ENCODE data around the gene INPP5B. TPM values are rescaled to one million over a fixed set of nuclear protein-coding genes. Genes with fewer than 3 reads are reported as not detected.
A peak's percentile ranks its signal among the peaks of the same experiment; 100 is the strongest.

The INPP5B gene
- total and polyA plus RNA-seq, 9 of the 15 experiments (the other 6 are each of a cell fraction or from before 2014, with no cell fraction given): 14.1 to 28.7 (median 20.9) TPM

DNA sequence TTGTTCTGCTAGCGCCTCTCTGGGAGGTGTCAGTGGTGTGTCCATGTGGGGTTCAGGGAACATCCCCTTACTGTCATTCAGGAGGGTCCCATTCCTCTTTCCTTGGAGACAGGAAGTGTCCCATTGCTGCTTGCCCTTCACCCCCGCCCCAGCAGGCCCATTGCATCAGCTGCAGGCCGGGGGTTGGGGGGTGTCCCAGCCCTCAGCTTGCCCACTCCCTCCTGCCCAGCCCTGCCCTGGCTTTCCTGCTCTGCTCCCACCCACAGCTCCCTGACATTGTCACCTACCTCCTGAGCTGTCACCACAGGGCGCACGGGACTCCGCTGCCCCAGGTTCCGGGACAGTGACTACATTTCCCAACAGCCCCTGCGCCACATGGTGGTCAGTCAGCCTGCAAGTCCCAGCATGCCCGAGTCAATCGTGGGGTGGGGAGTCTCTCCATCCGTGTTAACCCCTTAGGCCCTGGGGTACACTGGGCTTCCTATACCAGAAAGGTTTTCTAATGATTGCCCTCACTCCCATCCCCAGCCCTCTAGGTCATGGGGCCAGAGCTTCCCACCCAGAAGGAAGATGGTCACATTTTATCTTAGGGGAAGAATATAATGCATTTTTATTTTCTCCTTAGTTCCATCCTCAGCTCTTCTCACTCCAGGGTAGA is at the start of gene INPP5B (continued):
- TF ChIP-seq, protein P1, sequence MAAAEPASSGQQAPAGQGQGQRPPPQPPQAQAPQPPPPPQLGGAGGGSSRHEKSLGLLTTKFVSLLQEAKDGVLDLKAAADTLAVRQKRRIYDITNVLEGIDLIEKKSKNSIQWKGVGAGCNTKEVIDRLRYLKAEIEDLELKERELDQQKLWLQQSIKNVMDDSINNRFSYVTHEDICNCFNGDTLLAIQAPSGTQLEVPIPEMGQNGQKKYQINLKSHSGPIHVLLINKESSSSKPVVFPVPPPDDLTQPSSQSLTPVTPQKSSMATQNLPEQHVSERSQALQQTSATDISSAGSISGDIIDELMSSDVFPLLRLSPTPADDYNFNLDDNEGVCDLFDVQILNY (CRISPR knock-in tag; IDR thresholded peaks at IDR 0.05): no peak
- no peak for TF ChIP-seq RBM25 (IDR thresholded peaks at IDR 0.05; ENCODE audit: low read depth, low read length, severe bottlenecking)
- TF ChIP-seq TBP (optimal IDR thresholded peaks at IDR 0.05; ENCODE audit: low read depth, low read length): no peak
- TF ChIP-seq CBFB (CRISPR knock-in tag; IDR thresholded peaks at IDR 0.05): no peak
- no peak for TF ChIP-seq TCF15 (CRISPR knock-in tag; IDR thresholded peaks at IDR 0.05)
- peak; percentile 41 for TF ChIP-seq ETV1 (tag; conservative IDR thresholded peaks at IDR 0.05; ENCODE audit: low read depth)
- no peak for TF ChIP-seq ZNF23 (CRISPR knock-in tag; IDR thresholded peaks at IDR 0.05)
- TF ChIP-seq, protein P2, sequence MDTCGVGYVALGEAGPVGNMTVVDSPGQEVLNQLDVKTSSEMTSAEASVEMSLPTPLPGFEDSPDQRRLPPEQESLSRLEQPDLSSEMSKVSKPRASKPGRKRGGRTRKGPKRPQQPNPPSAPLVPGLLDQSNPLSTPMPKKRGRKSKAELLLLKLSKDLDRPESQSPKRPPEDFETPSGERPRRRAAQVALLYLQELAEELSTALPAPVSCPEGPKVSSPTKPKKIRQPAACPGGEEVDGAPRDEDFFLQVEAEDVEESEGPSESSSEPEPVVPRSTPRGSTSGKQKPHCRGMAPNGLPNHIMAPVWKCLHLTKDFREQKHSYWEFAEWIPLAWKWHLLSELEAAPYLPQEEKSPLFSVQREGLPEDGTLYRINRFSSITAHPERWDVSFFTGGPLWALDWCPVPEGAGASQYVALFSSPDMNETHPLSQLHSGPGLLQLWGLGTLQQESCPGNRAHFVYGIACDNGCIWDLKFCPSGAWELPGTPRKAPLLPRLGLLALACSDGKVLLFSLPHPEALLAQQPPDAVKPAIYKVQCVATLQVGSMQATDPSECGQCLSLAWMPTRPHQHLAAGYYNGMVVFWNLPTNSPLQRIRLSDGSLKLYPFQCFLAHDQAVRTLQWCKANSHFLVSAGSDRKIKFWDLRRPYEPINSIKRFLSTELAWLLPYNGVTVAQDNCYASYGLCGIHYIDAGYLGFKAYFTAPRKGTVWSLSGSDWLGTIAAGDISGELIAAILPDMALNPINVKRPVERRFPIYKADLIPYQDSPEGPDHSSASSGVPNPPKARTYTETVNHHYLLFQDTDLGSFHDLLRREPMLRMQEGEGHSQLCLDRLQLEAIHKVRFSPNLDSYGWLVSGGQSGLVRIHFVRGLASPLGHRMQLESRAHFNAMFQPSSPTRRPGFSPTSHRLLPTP (IDR thresholded peaks at IDR 0.05; ENCODE audit: borderline replicate concordance, extremely low read depth, insufficient read length): no peak
- no peak for TF ChIP-seq ZNF277 (CRISPR knock-in tag; IDR thresholded peaks at IDR 0.05; ENCODE audit: borderline replicate concordance)
- TF ChIP-seq, protein P3, sequence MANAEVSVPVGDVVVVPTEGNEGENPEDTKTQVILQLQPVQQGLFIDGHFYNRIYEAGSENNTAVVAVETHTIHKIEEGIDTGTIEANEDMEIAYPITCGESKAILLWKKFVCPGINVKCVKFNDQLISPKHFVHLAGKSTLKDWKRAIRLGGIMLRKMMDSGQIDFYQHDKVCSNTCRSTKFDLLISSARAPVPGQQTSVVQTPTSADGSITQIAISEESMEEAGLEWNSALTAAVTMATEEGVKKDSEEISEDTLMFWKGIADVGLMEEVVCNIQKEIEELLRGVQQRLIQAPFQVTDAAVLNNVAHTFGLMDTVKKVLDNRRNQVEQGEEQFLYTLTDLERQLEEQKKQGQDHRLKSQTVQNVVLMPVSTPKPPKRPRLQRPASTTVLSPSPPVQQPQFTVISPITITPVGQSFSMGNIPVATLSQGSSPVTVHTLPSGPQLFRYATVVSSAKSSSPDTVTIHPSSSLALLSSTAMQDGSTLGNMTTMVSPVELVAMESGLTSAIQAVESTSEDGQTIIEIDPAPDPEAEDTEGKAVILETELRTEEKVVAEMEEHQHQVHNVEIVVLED (CRISPR knock-in tag; IDR thresholded peaks at IDR 0.05): 0 out of 2 replicates have a peak, but pooled peaks have one; percentile 30
- TF ChIP-seq, protein P4, sequence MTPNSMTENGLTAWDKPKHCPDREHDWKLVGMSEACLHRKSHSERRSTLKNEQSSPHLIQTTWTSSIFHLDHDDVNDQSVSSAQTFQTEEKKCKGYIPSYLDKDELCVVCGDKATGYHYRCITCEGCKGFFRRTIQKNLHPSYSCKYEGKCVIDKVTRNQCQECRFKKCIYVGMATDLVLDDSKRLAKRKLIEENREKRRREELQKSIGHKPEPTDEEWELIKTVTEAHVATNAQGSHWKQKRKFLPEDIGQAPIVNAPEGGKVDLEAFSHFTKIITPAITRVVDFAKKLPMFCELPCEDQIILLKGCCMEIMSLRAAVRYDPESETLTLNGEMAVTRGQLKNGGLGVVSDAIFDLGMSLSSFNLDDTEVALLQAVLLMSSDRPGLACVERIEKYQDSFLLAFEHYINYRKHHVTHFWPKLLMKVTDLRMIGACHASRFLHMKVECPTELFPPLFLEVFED (CRISPR knock-in tag; conservative IDR thresholded peaks at IDR 0.05): no peak; the same call in 1 of the 2 replicates
- TF ChIP-seq ETV5 (CRISPR knock-in tag; IDR thresholded peaks at IDR 0.05; ENCODE audit: low read depth): peak; percentile 78
- peak; percentile 4 for TF ChIP-seq ZFP36 (IDR thresholded peaks at IDR 0.05; ENCODE audit: low read depth, low read length, partially characterized antibody)
- TF ChIP-seq, protein P5, sequence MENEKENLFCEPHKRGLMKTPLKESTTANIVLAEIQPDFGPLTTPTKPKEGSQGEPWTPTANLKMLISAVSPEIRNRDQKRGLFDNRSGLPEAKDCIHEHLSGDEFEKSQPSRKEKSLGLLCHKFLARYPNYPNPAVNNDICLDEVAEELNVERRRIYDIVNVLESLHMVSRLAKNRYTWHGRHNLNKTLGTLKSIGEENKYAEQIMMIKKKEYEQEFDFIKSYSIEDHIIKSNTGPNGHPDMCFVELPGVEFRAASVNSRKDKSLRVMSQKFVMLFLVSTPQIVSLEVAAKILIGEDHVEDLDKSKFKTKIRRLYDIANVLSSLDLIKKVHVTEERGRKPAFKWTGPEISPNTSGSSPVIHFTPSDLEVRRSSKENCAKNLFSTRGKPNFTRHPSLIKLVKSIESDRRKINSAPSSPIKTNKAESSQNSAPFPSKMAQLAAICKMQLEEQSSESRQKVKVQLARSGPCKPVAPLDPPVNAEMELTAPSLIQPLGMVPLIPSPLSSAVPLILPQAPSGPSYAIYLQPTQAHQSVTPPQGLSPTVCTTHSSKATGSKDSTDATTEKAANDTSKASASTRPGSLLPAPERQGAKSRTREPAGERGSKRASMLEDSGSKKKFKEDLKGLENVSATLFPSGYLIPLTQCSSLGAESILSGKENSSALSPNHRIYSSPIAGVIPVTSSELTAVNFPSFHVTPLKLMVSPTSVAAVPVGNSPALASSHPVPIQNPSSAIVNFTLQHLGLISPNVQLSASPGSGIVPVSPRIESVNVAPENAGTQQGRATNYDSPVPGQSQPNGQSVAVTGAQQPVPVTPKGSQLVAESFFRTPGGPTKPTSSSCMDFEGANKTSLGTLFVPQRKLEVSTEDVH (IDR thresholded peaks at IDR 0.05; ENCODE audit: low read depth, partially characterized antibody): peak; percentile 44
- no peak for TF ChIP-seq MIER1 (IDR thresholded peaks at IDR 0.05; ENCODE audit: low read depth)

Data from K562 (cell line).